H1 (cell line): ENCODE measurements around the gene TRAPPC2L. TPM values are rescaled to one million over a fixed set of nuclear protein-coding genes. Genes with fewer than 3 reads are reported as not detected.

ENCODE experiments used
- KDM4A ChIP-seq: IDR thresholded peaks from one replicate; pipeline ENCODE4 v1.7.1; 2012; ENCODE audit warnings: low read depth, mild to moderate bottlenecking, moderate library complexity, low read length, inconsistent platforms; ENCODE audit not compliant: severe bottlenecking
- TAF7 ChIP-seq: optimal IDR thresholded peaks from 2 replicates; pipeline ENCODE3; 2011; ENCODE audit warnings: low read depth, mild to moderate bottlenecking, inconsistent platforms, low read length, moderate library complexity, borderline replicate concordance
- TCF12 ChIP-seq: IDR thresholded peaks from 2 replicates; pipeline ENCODE4 v1.6.1; 2011; ENCODE audit warnings: low read depth, mild to moderate bottlenecking, low read length
- polyA plus RNA-seq, 7 experiments: library from polyadenylated mRNA; depleted of rRNA in 3 of 7; stranded (reverse) in 5 of 7; unstranded in 2 of 7; fragments of >200 nt in 5 of 7; fragments of 200-250 nt in 2 of 7; gene quantifications; 1 replicate in 5 of 7; 2 replicates in 1 of 7; 4 replicates in 1 of 7; pipeline versions ENCODE4 v1.2.1 to v1.2.3, GENCODE V29; 2011 to 2013; ENCODE audit warnings: missing spikeins in 2 of 7, mixed read lengths in 2 of 7
- total RNA-seq: library from RNA; stranded (reverse); fragmentation: NEBNext Ultra II Directional; extraction: Animal tissue kit (Norgen Biotek cat#: 25700); gene quantifications from 2 replicates; pipeline ENCODE4 v1.2.1, GENCODE V29; 2021

The TRAPPC2L gene
- total and polyA plus RNA-seq, 2 of the 8 experiments (the other 6 are each of a cell fraction or from before 2014, with no cell fraction given), result 98.7 to 133 TPM

- TF ChIP-seq TAF7 (peak; percentile 3), KDM4A (no peak), TCF12 (no peak)
Observed at GRCh38 chr16:88810912-88811768, 45.8 kb upstream of the TRAPPC2L start (continued).
